Smooth muscle cell of the brain vasculature (primary cell): ENCODE results near the gene PYDC1.
"Not testable (repeated sequence)": the region's sequence is repeated elsewhere in the genome, so short reads cannot be mapped to it uniquely, and the experiment has no call there.

Experiments used
- DNase-seq: peaks from one replicate; pipeline ENCODE4 v3.0.0-alpha.2; 2012; ENCODE audit warnings: low read depth, low spot score

Gene PYDC1

DNA sequence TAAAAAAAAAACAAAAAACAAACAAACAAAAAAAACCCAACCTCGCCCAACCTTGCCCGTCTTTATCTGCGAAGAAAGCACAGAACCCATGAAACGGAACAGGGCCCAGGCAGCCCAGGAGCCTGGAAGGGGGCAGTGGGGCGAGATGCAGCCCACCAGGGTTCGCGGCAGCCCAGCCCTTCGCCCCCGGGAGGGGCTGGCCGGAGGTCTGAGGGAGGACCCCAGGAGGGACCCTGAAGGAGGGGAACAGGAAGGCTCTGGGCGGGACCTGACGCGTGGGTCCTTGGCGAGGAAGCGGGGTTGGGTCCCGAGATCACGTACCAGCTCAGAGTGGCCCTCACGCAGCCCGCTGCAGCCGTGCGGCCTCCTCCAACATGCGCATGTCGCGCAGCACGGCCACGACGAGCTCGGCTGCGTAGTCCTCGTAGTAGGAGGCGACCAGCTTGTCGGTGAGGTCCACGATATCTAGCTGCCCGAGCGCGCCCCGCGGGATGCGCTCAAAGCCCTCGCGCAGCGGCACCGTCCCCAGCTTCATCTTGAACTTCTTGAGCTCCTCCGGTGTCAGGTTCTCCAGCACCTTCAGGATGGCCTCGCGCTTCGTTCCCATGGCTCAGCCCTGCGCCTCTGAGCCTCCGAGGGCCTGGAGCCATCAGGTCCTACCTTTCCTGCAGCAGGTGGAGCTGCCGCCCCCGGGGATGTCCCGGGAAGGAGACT lies at the start of gene PYDC1:
Gene PYDC1, minus strand, starts transcription at position 714 of the 714 bp plus-strand sequence. Its CDS starts 107 bp downstream, at position 607.
- no peak for DNase-seq

DNA sequence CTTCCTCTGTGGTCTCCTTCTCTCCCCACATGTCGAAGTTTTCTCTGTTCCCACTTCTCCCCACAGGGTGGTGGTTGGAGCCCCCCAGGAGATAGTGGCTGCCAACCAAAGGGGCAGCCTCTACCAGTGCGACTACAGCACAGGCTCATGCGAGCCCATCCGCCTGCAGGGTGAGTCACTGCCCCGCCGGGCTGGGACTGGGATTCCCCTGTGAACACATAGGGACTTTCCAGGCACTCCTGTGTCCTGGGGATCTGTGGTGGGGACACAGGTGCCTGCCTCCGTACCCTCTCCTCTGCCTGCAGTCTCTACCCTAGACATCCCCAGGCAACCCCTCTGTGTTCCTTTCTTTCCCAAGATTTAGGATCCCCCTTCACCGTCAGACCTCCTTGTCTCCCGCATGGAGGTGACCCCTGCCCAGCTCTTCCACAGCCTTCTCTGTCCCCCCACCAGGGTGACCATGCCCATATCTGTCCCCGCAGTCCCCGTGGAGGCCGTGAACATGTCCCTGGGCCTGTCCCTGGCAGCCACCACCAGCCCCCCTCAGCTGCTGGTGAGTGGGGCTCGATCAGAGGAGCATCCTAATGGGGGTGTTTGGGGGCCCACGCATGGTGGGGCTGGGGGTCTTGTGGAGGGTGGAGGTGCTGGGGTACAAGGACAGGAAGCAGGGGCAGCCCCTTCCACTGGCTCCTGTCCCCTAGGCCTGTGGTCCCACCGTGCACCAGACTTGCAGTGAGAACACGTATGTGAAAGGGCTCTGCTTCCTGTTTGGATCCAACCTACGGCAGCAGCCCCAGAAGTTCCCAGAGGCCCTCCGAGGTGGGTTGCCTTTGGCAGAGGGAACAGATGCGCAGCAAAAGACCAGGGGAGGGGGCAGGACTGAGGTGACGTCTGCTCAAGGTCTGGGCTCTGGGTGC lies 48.7 kb upstream of the PYDC1 start:
- DNase-seq: no peak

DNA sequence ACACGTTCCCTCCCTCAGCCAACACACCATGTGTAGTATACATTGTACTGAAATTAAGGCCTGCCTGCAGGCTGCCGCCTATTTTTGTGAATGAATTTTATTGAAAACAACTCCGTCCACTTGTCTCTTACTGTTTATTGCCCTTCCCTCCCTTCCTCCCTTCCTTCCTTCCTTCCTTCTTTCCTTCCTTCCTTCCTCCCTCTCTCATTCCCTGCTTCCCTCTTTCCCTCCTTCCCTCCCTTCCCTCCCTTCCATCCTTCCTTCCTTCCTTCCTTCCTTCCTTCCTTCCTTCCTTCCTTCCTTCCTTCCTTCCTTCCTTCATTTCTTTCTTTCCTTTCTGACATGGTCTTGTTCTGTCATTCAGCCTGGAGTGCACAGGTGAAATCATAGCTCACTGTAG lies 45.1 kb upstream of the PYDC1 start:
- DNase-seq: no peak

DNA sequence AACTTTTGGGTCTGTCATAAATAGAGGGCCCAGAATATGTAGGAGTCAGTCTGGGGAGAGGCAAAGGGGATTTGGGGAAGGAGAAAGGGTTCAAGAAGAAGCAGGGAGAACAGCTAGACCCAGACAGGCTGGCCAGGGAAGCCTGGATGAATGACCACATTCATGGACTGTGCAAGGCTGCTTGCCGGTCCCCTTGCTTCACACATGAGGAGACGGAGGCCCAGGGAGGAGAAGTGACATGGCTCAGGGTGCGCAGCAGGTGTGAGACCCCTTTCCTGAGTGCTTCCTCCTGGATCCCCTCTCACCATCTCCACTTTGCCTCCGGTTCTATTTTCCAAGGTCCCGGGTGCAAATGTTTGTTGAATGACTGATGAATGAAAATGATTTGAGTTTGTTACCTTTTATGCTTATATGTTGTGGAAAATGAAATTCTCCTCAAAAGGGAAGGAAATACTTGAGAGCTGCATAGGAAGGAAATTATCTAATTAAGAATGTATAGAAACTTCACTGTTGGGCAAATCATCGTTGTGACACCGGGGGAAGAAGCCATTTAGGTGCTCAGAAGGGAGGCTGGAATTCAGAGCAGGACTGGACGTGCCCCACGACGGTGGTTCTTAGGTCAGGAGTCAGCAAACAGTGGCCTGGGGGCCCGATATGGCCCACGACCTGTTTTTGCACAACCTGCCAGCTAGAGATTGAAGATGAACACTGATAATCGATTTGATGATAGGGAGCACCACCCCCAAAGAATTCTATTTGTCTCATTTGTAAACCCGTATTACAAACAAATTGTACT lies 43.4 kb upstream of the PYDC1 start:
- DNase-seq: no peak

DNA sequence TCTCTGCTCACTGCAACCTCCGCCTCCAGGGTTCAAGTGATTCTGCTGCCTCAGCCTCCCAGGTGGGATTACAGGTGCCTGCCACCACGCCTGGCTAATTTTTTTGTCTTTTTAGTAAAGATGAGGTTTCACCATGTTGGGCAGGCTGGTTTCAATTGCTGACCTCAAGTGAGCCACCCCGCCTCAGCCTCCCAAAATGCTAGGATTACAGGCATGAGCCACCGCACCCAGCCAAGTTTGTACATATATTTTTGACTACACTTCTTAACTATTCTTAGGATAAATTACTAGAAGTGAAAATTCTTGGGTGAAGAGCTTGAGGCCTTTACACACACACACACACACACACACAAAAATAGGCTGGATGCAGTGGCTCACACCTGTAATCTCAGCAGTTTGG lies 41.4 kb upstream of the PYDC1 start:
- no peak for DNase-seq

DNA sequence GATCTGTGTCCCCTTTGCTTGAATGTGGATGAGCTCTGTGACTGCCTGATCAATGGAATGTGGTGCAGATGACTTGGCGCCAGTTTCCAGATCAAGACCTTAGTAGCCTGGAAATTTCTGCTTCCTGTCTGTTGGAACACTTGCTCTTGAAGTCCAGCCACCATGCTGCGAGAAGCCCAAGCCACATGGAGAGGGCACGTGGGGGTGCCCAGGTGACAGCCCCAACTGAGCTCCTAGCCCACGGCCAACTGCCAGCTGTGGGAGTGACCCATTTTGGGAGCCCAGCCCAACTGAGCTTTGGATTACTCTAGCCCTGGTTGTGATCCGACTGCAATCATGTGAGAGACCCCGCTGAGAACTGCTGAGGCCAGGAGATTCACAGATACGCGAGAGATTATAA lies 39.5 kb upstream of the PYDC1 start:
- no peak for DNase-seq

DNA sequence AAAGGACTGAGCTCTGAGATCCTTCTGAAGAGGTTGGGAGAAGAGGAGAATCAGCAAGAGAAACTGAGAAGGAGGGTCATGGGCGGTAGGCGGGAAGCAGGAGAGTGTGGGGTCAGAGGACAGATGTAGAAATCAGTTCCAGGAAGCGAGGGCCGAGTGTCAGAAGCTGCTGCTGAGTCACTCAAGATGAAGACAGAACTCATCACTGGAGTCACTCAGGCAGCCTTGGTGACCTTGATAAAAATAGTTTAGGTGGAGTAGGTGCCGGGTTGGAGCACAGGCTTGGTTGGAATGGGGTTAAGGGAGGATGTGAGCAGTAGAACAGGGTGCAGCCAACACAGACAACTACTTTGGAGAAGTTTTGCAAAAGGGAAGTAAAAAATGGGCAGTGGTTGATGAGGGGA lies 36.7 kb upstream of the PYDC1 start:
- no peak for DNase-seq

DNA sequence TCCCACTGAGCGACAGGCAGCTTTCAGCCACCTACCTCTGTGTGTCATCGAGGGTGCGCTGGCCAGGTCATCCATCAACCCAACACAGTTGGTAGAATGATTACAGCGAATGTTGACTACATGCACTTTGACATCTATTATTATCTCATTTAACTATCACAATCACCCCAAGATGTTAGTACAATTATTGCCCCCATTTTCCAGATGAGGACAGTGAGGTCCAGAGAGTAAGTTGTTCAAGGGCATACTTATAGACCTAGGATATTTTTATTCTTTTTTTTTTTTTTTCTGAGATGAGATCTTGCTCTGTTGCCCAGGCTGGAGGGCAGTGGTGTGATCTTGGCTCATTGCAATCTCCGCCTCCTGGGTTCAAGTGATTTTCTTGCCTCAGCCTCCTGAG lies 34.5 kb upstream of the PYDC1 start:
- no peak for DNase-seq

DNA sequence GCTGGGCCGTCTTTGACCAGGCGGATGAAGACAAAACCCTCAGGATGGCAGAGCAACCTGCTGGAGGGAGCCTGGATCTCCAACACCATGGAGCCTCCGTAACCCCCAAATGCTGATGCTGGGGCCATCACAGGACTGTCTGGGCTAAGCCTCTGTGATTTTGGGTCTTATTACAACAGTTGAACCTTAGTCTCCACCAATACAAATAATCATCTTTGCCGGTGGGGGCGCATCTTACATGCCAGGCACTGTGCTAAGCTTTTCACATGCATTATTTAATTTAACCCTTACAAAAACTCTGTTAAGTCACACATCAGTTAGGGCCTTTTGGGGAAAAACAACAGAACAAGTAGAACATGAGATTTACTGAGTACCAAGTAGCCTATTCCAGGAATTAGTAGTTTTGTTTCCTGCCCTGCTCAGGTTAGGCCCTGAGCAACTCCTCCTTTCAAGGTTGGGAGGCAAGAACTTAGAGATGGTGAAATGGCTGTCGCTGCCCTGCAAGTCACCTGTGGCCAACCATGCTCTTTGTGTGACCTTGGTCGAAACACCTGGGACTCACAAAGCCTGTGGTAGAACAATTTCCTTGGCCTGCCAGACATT lies 33.9 kb upstream of the PYDC1 start:
- no peak for DNase-seq

DNA sequence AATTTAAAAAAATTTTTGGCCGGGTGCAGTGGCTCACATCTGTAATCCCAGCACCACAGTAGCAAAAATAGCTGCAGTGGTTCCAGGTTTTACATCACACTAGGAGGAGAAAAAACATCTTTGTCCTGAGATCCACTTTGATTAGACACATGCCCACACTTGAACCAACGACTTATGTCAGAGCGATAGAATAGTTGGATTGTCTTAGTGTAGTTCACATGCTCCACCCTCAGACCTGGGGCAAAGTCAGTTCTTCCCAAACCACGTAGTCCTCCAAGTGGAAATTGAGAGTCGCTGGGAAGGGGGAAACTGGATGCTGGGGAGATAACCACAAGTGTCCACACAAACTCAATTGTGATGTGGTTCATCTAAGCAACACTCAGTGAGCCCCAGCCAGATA lies 31.4 kb upstream of the PYDC1 start:
- no peak for DNase-seq

DNA sequence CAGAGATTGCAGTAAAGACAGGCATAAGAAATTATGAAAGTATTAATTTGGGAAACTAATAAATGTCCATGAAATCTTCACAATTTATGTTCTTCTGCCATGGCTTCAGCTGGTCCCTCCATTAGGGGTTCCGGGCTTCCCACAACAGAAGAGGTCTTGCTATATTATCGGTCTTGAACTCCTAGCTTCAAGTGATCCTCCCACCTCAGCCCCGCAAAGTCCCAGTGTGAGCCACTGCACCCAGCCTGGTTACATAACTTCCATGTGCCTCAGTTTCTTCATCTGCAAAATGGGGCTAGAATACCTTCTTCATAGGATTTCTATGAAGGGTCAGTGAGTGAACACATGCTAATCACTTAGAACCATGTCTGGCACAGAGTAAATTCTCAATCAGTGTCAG lies 29.4 kb upstream of the PYDC1 start:
- DNase-seq: no peak

DNA sequence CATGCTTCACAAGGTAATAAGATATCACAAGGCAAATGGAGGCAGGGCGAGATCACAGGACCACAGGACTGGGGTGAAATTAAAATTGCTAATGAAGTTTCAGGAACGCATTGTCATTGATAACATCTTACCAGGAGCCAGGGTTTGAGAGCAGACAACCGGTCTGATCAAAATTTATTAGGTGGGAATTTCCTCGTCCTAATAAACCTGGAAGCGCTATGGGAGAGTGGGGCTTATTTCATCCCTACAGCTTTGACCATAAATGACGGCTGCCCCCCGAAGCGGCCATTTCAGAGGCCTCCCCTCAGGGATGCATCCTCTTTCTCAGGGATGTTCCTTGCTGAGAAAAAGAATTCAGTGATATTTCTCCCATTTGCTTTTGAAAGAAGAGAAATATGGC lies 28.7 kb upstream of the PYDC1 start:
- DNase-seq: not testable (repeated sequence)

DNA sequence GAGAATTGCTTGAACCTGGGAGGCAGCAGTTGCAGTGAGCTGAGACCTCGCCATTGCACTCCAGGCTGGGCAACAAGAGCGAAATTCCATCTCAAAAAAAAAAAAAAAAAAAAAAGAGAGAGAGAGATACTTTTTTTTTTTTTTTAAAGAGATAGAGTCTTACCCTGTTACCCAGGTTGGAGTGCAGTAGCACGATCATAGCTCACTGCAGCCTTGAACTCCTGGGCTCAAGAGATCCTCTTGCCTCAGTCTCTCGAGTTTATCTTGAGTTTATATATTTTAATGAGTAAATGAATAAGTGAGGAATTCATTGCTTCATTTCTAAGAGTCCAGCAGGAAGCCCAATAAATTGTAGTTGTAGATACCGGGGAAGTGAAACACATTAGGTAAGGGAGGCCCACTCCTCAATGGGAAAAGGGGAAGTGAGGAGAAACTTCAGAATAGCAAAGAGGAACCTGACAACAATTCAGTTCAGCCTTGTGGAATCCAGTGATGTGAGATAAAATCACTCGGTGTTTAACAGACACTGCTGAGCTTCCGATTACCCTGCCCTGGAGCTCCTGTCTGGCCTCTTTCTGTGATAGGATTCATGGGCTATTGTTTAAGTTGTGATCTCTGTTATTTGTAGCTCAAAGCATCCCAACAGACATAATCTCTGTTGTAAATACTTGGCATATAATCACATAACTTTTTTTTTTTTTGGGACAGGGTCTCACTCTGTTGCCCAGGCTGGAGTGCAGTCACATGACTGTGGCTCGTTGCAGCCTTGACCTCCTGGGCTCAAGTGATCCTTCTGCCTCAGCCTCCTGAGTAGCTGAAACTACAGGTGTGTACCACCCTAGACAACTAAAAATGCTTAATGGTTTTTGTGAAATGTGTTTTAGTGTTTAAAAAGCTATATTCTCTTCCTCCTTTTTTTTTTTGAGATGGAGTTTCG lies 27.1 kb upstream of the PYDC1 start:
- DNase-seq: no peak

DNA sequence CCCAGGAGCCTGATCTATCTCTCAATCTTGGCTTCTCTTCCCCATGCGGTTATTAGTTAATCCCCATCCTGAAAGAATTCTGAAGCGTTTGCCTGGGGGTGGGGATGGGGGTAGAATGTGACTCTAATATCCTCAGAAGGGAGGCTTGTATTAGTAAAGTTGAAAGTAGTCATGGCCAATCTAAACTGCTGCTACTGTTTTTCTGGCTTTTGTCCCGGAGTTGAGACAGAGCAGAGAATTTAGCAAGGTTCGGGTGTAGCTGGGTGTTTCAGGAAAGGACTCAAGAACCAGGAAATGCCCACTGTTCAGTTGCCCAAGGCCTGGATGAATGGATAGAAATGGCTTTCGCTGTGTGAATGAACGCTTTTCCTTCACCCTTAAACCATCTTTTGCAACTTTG lies 25.3 kb upstream of the PYDC1 start:
- DNase-seq: no peak

DNA sequence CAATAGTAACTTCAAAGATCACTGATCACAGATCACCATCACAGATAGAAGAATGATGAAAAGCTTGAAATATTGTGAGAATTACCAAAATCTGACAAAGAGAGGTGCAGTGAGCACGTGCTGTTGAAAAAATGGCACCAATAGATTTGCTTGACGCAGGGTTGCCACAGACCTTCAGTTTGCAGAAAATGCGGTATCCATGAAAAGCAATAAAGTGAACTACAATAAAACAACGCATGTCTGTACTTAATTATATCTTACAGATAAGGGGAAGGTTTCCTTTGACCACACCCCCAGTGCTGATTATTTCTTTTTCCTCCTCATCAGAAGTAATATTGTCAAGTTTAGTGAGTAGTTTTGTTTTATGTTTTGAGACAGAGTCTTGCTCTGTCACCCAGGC lies 21.1 kb upstream of the PYDC1 start:
- no peak for DNase-seq

DNA sequence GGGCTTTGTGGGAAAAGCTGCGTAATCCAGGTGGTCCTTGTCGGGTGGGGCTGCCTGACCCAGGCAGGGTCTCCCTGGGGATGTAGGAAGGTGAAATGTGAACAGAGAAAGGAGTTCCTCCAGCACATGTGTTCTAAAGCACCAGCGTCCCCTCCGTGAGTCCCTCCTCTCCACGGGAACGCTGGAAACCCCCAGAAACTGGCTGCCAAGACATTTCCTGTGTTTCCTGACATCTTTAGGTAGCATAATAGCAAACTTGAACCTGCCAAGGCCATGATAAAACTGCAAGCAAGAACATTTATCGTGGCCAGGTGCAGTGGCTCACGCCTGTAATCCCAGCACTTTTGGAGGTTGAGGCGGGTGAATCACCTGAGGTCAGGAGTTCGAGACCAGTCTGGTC lies 12.6 kb upstream of the PYDC1 start:
- no peak for DNase-seq

DNA sequence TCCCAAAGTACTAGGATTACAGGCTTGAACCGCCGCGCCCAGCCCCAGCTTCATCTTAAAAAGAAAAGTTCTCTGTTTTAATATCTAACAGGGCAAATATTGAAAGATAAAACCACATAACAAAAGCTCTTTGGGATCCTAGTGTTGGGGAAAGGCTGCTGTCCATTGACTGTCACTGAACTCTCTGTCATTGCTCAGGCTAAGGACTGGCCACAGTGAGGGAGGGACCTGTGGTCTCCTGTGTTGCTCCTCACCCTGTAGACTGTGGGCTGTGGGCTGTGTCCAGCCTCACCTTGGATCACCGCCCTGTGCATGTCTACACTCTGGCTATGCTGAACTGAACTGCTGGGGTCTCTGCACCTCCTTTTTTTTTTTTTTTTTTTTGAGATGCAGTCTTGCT lies 11.3 kb upstream of the PYDC1 start:
- DNase-seq: no peak

DNA sequence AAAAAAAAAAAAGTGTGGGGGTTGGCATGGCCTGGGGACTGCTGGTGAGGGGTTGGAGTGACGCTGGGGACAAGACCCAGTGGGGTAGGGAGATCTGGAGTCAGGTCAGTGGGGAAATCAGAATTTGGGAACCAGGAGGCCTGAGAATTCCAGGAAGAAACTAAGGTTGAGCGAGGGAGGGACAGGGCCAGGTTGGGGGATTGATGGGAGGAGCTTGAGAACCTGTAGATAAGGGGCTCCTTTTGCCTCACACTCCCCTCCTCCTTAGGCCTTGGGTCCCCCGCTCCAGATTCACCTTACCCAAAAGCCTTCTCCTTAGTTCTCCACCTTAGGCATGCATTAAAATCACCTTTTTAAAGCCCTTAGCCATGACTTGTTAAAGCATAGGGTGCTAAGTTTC lies 8.3 kb upstream of the PYDC1 start:
- DNase-seq: no peak

DNA sequence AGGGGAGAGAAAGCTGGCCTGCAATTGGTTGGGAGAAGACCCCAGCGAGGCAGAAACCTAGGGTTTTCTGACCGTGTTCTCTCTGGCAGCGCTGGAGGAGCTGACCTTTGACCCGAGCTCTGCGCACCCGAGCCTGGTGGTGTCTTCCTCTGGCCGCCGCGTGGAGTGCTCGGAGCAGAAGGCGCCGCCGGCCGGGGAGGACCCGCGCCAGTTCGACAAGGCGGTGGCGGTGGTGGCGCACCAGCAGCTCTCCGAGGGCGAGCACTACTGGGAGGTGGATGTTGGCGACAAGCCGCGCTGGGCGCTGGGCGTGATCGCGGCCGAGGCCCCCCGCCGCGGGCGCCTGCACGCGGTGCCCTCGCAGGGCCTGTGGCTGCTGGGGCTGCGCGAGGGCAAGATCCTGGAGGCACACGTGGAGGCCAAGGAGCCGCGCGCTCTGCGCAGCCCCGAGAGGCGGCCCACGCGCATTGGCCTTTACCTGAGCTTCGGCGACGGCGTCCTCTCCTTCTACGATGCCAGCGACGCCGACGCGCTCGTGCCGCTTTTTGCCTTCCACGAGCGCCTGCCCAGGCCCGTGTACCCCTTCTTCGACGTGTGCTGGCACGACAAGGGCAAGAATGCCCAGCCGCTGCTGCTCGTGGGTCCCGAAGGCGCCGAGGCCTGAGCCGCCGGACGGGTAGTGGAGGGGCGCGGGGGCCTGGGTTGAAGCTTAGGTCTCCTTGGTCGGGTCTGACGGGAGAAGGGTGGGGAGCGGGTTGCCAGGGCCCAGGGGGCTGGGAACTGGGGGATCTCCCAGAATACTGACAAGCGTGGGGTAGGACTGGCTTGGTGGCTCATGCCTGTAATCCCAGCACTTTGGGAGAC lies 7.4 kb upstream of the PYDC1 start:
- DNase-seq: no peak

DNA sequence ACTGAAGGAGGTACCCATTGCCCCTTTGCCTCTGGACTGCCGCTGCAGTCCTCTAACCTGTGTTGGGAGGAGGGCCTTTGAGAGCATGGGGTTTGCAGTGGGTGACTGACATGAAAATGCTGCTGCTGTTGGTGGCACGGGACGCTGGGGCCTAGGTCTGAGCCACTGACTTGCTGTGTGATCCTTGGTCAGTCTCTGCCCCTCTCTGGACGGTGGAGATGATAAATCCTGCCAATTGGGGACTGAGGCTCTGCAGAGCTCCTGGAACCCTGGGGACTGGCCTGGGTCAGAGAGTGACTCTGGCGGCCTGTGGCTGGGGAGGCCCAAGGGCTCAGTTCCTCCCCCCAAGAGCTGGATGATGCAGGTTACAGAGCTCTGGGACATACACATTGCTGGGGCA lies 6.1 kb upstream of the PYDC1 start:
- no peak for DNase-seq
